HG02763 (cell line): ENCODE data around the gene ROPN1L.
"Not testable (repeated sequence)": the region's sequence is repeated elsewhere in the genome, so short reads cannot be mapped to it uniquely, and the experiment has no call there.

ENCODE experiments used
- ATAC-seq: cut with Tn5 transposase; IDR thresholded peaks from one replicate; pipeline ENCODE4 v1.9.1; 2021; ENCODE audit warnings: mild to moderate bottlenecking, moderate library complexity; ENCODE audit not compliant: unreplicated experiment

The ROPN1L gene

DNA sequence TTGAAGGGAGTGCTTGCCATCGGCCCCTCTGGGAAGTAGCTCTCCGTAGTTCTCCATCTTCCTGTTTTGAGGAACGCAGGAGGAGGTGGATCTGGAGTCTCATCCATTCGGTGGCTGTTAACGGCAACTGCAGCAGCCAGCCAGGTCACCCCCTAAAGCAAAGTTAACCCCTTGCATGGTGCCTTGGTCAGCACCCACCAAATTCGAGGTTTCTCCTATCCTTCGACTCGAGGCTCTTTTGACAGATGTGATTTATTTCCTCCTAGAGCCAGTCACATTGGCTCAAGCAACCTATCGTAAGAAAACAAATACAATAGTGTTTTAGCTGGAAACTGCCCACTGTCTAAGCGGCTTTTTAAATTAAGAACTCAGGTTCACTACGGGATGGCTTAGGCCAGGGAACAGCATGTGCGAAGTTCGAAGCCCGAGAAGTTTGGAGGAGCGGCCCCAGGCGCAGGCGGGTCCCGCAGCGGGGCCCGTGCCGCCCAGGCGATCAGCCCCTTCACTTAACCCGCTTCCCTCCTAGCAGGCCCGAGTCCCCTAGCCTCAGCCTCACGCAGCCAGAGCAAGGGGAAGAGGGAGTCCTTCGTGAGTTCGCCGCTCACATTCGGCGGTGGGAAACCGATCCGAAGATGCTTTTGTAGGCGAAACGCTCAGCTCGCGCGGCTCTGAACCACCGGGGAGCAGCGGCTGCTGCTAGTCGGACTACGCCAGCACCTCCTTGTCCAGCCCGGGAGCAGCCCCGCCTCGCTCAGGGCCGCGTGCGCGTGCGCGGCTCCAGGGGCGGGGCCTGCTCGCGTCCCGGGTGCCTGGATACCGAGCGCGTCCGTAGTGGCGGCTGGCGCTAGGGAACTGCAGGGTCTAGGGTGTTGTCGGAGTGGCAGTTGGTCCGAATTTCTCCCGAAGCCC, at the start of gene ROPN1L:
Gene ROPN1L, plus strand, starts transcription at position 797 of the 909 bp plus-strand sequence. CDS start 289 bp downstream, outside the sequence.
- ATAC-seq, result peak; percentile 95

DNA sequence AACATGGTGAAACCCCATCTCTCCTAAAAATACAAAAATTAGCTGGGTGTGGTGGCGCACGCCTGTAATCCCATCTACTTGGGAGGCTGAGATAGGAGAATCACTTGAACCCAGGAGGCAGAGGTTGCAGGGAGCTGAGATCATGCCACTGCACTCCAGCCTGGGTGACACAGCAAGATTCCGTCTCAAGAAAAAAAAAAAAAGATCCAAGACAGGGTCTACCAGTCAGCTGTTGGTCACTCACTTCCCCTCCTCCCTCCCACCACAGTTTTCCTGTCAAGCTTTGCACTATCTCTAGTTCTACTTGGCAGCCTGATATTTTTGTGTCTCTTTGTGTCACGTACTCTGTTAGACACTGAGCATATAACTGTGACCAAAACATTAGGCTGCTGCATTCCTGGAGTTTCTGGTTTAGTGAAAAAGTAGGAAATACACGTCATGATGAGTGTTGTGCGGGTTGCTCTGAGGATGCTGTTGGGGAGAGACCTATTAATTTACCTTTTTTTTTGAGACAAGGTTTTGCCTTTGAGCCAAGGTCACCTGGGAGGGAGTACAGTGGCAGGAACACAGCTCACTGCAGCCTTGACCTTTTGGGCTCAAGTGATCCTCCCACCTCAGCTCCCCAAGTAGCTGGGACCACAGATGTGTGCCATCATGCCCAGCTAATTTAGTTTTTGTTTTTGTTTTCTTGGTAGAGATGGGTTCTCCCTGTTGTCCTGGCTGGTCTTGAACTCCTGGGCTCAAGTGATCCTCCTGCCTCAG, 48.9 kb upstream of the ROPN1L start:
- ATAC-seq, result not testable (repeated sequence)

DNA sequence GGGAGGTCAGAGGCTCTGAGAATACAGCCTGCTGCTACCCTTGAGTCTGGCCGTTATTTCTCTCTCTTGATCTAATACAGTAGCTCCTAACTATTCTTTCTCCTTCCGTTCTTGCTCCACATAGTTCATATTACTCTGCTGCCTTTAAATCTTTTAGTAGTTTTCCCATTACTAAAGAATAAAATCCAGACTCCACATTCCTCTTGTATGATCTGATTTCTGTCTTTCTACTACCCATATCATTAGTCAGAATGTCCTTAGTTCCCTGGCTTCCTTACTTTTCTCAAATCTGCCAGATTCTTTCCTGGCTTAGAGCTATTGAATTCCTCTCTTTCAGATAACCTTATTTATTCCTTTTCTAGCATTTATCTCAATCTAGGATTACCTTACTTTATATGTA, 48.2 kb upstream of the ROPN1L start:
- ATAC-seq, result no peak

DNA sequence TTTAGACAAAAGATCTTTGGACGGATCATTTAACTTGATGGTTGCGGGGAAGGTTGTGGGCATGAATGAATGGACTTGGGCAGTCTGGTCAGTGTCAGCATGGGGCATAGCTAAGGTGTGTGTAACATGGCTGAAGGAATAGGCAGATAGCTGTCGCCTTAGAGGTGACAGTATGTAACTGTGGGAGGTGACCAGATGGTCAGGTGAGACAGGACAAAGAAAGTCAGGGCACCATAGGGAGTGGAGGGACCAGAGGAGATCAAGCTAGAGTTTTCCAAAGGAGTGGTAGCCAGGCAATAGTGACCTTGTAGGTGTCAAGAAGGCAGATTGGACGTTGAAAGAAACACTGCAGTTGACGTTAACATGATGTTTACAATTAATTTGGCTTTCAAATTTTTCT, 45.1 kb upstream of the ROPN1L start:
- no peak for ATAC-seq

DNA sequence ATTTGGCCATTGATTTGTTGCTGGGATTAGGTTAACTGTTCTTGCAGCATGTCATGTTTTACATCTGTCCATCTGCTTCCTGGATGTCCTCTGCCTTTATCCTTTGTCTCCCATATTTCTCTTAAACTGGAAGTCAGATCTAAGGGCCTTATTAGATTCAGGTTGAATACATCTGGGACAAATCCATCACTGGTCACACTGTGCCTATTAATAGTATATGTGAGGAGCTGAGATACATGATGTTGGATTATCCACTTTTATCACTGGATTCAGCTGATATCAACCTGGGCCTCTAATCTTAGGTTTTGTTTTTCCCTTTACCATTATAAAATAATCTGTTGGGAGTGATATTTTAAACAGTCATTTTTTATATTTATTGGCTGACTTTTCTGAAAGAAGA, 41.8 kb upstream of the ROPN1L start:
- no peak for ATAC-seq

DNA sequence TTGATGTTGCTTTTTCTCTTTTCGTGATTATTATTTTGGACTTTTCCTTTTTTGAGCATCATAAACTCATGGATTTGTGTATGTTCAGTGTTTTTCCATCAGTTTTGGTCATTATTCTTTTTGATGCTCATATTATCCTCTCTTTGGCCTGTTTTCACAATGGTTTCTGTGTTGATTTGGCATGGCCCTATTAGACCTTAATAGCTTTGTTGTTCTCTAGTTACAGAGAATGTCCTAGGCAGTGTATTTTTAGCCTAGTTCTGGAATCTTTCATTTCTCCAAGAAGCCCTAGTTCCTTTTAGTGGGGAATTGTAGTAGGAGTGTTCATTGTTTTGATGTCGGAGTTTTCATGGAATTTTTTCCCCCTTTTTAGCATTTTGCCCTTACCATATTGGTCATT, 41.3 kb upstream of the ROPN1L start:
- ATAC-seq, result no peak

DNA sequence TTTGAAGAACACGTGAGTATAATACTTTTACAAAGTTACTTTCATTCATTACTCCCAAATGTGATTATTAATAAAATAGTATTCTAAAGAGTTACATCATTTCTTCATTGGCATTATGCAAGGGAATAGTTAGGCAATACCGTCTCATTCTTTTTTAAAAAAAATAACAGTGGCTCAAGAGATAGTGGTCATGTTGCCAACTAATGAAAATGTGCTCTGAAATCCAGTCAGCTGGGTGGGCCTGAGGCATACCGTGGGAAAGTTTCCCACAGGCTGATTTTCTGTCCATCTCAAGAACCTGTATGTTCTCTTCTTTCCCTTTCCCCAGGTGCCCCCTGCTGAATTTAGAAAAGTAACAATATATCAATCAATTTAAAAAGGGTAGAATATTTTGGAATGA, 40.8 kb upstream of the ROPN1L start:
- ATAC-seq, result no peak

DNA sequence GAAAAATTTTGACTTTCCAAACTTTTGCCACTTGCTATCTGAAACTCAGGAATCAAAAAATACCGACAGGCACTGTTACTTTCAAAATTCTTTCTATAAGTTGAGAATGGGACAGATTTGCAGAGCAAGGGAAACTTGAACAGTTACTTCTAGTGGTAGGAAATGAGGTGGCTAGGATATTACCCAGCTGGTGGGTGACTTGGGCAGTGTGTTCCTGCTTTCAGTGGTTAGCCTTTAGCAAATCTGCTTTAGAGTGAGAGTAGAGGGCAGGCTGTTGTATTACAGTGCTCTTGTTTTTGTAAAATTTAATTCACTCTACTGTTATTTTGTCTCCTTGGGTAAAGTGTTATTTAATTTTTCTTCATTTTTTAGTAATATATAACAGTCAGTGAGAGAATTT, 40.2 kb upstream of the ROPN1L start:
- ATAC-seq, result no peak

DNA sequence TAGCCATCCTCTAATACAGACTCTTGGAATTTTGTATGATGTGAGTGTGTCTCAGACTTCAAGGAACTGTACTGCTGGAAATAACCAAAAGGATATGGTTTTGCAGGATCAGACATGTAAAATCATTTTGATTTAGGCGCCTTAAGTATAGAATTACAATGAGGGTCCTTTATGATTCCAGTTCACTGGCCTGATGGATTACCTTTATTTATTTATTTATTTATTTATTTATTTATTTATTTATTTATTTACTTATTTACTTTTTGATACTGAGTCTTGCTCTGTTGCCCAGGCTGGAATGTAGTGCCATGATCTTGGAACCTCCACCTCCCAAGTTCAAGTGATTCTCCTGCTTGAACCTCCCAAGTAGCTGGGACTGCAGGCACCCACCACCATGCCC, 37.9 kb upstream of the ROPN1L start:
- no peak for ATAC-seq

DNA sequence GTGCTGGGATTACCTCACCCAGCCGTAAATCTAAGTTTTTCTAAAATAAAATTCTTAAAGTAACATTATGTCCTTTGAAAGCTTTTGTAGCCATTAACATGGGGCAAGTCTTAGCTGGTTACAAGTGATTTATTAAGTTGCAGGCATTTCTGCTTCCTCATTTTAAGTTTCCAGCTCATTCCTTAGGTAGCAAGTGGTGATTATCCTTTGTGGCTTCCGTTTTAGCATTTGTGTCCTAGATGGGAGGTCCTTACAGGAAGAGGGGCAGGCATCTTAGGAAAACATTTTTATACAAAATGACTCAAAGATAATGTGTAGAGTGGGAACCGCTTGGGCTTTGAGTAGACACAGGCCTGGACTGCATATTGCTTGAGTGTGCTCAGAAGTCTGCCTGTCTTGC, 35.0 kb upstream of the ROPN1L start:
- ATAC-seq, result no peak

DNA sequence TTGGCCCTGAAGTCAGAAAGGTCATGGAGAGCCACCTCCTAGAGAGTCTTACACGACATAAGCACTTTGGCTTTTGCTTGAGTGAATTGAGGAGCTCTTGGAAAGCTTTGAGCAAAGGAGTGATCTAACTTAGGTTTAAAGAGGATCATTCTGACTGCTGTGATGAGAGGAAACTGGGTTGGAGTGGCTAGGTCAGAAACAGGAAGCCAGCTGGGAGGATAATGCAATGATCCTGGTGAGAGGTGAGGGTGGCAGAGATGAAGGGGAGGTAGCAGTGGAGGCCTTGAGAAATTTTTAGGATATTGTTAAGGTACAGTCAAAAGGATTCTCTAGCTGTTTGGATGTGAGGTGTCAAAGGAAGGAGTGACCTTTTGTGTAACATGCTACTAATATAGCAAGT, 32.2 kb upstream of the ROPN1L start:
- ATAC-seq, result no peak

DNA sequence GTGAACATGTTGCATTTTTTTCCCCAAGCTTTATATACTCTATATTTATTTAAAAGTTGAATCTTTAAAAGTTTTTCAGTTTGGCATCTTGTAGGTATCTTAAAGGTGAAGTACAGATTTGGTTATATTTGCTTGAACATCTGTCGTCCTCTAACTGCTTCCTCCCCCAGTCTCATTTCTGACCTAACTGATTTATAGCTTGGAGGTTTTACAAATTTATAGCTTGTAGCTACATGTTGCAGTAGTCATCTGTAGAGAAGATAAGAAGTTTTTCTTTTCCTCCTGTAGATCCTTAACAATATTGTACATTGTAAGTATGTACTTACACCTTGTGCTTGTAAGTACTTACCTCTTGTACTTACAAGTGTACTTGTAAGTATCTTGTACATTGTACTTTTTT, 31.0 kb upstream of the ROPN1L start:
- ATAC-seq, result no peak

DNA sequence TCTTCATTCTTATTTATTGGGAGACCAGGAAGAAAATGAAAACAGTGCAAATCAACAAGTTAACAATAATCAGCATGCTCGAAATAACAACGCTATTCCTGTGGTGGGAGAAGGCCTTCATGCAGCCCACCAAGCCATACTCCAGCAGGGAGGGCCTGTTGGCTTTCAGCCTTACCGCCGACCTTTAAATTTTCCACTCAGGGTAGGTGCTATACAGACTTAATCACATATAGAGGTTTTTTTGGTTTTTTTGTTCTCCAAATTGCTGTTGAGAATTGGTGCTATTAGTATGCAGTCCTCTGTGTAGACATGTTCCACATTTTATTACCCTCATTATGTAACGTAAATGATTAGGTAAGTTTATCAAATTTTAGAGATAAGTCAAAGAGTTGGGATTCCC, 30.3 kb upstream of the ROPN1L start:
- no peak for ATAC-seq

DNA sequence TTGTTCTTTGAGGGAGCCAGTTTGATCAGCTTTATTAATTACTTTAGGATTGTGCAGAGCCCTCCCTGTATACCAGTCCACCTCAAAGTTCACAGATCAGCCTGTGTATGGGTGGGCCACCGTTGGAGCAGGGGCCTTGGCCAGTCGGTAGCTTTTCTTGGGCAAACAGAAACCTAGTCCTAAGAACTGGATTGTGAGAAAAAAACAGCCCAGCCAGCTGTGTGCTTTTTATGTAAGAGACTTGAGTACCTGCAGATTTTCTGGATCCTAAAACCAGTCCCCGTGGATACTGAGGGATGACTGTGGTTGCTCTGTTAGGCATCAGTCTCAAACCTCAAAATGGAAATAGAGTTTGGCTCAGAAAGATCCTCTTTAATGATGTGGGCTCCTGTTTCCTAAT, 24.8 kb upstream of the ROPN1L start:
- ATAC-seq, result no peak

DNA sequence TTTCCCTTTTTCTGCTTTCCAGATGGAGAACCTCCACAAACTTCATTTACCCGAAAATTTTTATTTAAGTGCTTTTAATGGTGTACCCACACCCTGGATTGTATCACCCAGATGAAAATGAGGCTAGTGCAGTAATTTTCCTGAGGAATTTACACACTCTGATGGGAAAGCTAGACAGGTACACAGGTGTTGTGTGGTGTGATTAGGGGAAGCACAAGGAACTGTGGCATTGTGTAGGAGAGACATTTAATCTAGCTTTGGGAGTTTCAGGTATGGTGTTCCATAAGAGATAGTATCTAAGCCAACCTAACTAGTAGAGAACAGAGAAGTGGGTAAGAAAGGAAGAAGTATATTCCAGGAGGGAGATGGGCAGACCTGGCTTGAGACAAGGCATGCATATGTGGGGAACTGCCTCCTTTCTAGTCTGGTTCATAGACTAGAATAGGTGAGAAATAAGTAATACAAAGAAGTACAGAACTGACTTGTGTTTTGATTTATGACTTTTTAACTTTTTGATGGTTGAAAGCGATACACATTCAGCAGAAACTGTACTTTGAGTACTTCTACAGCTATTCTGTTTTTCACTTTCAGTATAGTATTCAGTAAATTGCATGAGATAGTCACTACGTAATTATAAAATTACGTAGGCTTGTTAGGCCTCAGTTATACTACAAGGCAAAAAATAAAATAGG, 22.9 kb upstream of the ROPN1L start:
- no peak for ATAC-seq

DNA sequence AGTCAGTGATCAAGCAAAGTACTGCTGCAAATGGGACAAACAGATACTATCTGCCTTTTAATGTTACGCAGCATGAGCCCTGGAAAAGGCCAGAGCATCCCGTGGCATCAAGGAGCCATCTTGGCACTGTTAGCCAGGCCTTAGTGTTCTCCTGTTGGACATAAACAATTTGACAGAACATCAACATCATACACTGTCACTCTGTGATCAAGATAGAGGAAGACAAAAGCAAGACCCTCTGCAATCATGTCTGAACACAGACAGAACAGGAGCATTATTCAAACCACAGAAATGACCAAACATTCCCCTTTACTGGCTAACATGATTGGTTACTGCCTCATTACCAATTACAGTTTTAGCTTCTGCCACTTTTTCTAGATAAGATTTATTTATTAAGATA, 21.2 kb upstream of the ROPN1L start:
- ATAC-seq, result no peak

DNA sequence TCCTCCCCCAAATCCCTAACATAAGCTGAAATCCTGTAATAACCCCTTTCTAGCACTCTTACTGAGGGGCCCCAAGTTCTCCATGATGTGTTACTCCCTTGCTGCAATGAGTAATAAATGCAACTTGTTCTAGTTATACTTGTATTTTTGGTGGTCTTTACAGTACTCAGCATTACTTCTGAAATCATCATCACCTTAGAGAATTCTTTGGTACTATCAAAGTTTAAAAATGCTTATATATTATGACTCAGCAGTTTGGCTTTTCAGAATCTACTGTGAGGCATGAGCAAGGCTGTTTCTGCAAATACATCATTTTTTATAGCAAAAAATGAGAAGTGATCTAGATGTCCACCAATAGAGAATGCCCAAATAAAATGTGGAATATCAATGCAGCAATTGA, 20.7 kb upstream of the ROPN1L start:
- no peak for ATAC-seq

DNA sequence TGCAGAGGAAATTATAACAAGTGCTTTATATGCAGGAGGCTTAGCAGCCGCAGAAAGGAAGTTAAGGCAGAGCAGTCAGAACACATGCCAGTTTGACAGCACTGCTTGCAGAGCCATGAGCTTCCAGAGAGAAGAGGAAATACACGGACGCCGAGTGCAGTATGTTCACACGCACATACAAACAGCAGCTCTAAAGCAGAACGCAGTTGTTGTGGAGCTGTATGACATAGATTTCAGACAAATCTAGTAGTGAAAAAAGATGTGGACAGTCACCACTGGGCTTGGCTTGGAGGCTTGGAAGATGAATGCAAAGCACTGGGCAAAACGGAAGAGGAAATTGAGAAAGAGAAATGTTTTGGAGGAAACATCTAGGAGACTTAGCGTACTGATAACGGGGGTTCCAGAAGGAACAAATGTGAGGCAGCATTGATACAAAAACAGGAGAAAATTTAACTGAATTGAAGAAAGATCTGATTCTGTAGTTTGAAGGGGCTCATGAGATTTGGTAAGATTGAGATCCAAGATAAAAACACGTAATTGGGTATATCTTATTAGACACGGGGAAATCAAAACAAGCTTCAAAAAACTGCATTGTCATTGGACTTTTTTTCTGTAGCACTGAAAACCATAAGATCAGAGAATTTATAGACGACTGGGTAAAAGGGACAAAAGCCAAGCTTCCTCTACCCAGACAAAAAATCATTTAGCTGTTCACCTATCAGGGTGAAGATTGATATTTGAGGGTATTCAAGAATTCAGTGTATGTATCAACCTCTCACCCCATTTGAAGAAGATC, 19.6 kb upstream of the ROPN1L start:
- no peak for ATAC-seq

DNA sequence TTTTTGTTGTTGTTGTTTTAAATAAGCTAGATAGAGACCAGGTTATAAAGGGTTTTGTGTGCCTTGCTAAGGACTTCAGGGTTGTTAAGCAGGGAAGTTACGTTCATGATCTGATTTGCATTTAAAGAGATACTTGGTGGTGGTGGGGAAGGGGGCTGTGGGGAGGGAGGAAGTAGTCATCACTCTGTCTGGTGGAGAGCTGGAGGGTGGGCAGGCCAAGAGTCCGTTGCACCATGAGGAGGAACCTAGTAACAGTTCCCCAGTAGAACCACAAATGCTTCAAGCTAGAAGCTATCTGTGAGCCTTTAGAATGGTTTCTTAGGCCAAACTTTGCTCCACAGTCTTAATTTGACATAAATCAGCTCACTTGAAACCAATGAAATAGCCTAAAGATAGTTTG, 18.7 kb upstream of the ROPN1L start:
- no peak for ATAC-seq

DNA sequence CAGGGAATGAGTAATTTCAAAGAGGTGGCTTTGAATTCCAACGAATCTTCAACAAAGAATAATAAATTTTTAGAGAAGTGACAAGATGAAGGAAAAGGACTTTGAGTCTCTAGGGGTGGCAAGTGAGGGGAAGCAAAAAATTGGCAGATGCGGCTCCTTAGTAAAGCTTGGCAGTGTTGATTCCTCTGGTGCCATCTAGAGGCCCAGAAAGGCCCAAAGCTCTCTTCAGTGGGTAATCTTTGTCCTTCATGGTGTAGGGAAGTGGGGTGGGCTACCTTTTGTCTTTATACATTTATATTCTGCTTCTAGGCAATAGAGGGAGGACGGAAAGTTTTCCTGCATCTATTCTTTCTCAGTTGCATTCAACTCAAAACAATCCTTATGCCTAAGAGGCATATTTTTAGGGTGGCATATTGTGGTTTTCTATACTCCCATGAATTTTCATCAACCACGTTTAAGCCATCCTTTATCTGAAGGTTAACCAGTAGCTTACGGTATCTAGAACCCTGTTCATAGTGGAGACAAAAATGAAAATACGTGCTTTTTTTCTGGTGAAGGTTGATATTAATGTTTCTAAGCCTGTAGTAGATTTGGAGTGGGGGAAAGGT, 17.5 kb upstream of the ROPN1L start:
- no peak for ATAC-seq
